C4-2B (cell line): ENCODE measurements around the gene RPL36.

Experiments used
- CTCF ChIP-seq: fragments of 450-650 bp; conservative IDR thresholded peaks from 2 replicates; pipeline ENCODE4 v1.5.1; 2017; ENCODE audit warnings: mild to moderate bottlenecking
- ZFX ChIP-seq: fragments of 450-650 bp; IDR thresholded peaks from 2 replicates; pipeline ENCODE4 v1.6.1; 2017

DNA sequence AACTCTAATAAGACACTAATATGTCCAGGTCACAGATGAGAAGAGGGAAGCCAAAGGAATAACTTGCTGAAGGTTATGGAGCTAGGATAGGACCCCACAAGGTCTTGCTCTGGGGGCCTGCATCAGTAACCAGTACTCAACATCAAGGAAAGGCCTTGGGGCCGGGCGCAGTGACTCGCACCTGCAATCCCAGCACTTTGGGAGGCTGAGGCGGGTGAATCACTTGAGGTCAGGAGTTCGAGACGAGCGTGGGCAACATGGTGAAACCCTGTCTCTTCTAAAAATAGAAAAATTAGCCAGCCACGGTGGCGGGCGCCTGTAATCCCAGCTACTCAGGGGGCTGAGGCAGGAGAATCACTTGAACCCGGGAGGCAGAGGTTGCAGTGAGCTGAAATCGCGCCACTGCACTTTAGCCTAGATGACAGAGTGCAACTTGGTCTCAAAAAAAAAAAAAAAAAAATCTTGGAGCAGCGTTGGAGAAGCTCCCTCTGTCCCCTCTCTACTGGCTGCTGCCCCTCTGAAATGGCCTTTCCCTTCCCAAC lies 28.0 kb downstream of the RPL36 start:
- TF ChIP-seq CTCF (no peak), ZFX (no peak)
